Aorta (tissue), 5 donors: ENCODE results near the gene CD3G. TPM values are rescaled to one million over a fixed set of nuclear protein-coding genes. Genes with fewer than 3 reads are reported as not detected.

Experiments used
- ATAC-seq: fragments of 200-7000 bp; cut with Tn5 transposase; one replicate; pipeline ENCODE4 v1.9.1; 2022; ENCODE audit warnings: moderate library complexity; ENCODE audit not compliant: low FRiP score
- DNase-seq, 2 donors: peaks; one replicate each; pipeline ENCODE4 v3.0.0-alpha.2; 2020
- H3K27ac ChIP-seq, 2 donors: one replicate each; pipeline ENCODE4 v1.5.1; 2013; ENCODE audit warnings: low read length in 2 of 2, mild to moderate bottlenecking in 2 of 2, moderate library complexity in 2 of 2, control low read depth in 1 of 2, inconsistent platforms in 1 of 2, low read depth in 1 of 2
- H3K27me3 ChIP-seq, 2 donors: one replicate each; pipeline ENCODE4 v1.6.1; 2013; ENCODE audit warnings: control low read depth in 1 of 2, low read length in 1 of 2, mild to moderate bottlenecking in 1 of 2, moderate library complexity in 1 of 2; ENCODE audit not compliant: insufficient read depth in 2 of 2, control insufficient read depth in 1 of 2
- H3K36me3 ChIP-seq, 2 donors: one replicate each; pipeline ENCODE4 v1.6.1; 2013; ENCODE audit warnings: control low read depth in 1 of 2, low read length in 1 of 2, mild to moderate bottlenecking in 1 of 2; ENCODE audit not compliant: insufficient read depth in 2 of 2, control insufficient read depth in 1 of 2
- H3K4me1 ChIP-seq, 2 donors: one replicate each; pipeline ENCODE4 v1.6.1; 2013; ENCODE audit warnings: low read length in 2 of 2, control low read depth in 1 of 2, mild to moderate bottlenecking in 1 of 2, moderate library complexity in 1 of 2; ENCODE audit not compliant: insufficient read depth in 2 of 2, control insufficient read depth in 1 of 2
- H3K4me3 ChIP-seq, 2 donors: one replicate each; pipeline ENCODE4 v1.5.1; 2013; ENCODE audit warnings: low read length in 2 of 2, control low read depth in 1 of 2, mild to moderate bottlenecking in 1 of 2
- H3K9me3 ChIP-seq: one replicate; pipeline ENCODE4 v1.6.1; 2013; ENCODE audit warnings: mild to moderate bottlenecking, low read length; ENCODE audit not compliant: control insufficient read depth
- WGBS, 2 donors: extraction: QIAGEN DNeasy Blood & Tissue Kit; methylation state at CpG; one replicate each; pipeline ENCODE4 v1.1.7; 2013; 5-methylcytosine and 5-hydroxymethylcytosine counted together
- intact Hi-C, 2 donors: fragments of 100-400 bp; cut with DNase I; formaldehyde crosslinking; loops; one replicate each; pipeline versions ENCODE4 v1.14.2 to v1.15.0; 2022
- long read RNA-seq, 2 donors: library from polyadenylated mRNA; unstranded; transcript quantifications; one replicate each; pipeline ENCODE4 v2.0.0, GENCODE V29; 2020 to 2021
- polyA plus RNA-seq, 2 donors: library from polyadenylated mRNA; stranded (reverse); fragments of 200-250 nt; gene quantifications; one replicate each; pipeline ENCODE4 v1.2.3, GENCODE V29; 2013
- total RNA-seq, 2 donors: library from RNA; stranded (reverse); fragmentation: NEBNext Ultra II Directional; extraction: Animal tissue kit (Norgen Biotek cat#: 25700); gene quantifications; one replicate each; pipeline ENCODE4 v1.2.1, GENCODE V29; 2021
- donor health status: healthy with polysubstance abuse.
- donor health status: Bipolar disorder and iron deficiency.
- donor health status: DM: no; HTN: no; CAD: no.
- donor health status: DM: no; HTN: no; CAD: no.
- donor health status: DM: yes; HTN: yes; CAD: no.

CD3G gene
- total RNA-seq: 1 to 10 TPM; 1.1 to 3.0 TPM
- polyA plus RNA-seq: not detected
- long read RNA-seq, donor 1: 0 reads
- long read RNA-seq, donor 2, partial matches to known transcripts: 2 of 2 reads
- long read RNA-seq, donor 2, other reads (novel, unspliced or antisense): 0 of 2 reads

GRCh38 chr11:118343981-118344515, at the start of gene CD3G:
Gene CD3G, plus strand, starts transcription at chr11:118344344. Its CDS starts 80 bp downstream, at chr11:118344424.
- H3K27ac ChIP-seq: no peak within 1 kb of the TSS
- H3K27me3 ChIP-seq: peaks cover 0 to 3% of the 10 kb centered on the region in 2 donors
- H3K9me3 ChIP-seq: no peaks in the 10 kb centered on the region
- DNase-seq (no peak), ATAC-seq (no peak)
- H3K36me3 ChIP-seq: no peaks in the 10 kb centered on the region
- H3K4me3 ChIP-seq: no peak within 1 kb of the TSS
- intact Hi-C loops: no loop called here
- 67 to 69% methylated on average over 6 of the region's 6 CpGs for WGBS, 2 donors
- no peaks in the 10 kb centered on the region for H3K4me1 ChIP-seq

- WGBS, 2 donors: 65 to 70% methylated on average over 5 of the region's 5 CpGs
Measured at GRCh38 chr11:118295199-118295598, 48.9 kb upstream of the CD3G start.

DNA sequence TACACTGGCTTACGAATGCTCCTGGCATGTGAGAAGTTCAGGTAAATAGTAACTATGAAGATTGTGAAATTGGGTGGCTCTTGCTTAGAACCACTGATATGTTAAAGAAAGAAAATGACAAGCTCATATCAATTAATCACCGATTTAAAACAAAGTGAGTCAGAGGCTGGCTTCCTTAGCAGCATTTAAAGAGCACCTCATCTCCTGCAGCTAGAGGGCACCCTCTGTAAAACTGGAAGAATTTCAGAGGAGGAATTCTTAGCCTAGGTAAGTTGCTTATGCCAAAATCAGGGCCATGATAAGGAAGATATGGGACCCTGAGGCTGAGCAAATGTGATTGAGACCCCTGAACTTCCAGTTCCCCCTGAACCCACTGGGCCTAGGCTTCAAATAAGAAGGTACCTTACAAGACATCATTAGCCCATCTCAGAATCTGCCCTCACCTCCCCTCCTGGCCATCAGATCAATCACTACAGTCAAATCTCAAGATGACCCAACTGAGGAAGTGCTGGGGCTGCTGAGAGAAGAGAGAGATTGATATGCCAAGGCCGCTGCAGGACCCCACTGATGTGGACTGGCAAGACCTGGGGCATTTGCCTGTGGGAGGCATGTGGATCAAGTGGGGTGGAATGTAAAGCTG, 48.2 kb upstream of the CD3G start:
- H3K36me3 ChIP-seq: no peaks in the 10 kb centered on the region
- no peaks in the 10 kb centered on the region for H3K9me3 ChIP-seq
- ATAC-seq (no peak), DNase-seq (no peak)
- H3K27ac ChIP-seq: no peak overlapping the region
- intact Hi-C loops: no loop called here
- H3K4me1 ChIP-seq: no peaks in the 10 kb centered on the region
- no peak overlapping the region for H3K4me3 ChIP-seq
- H3K27me3 ChIP-seq: peaks cover 0 to 2% of the 10 kb centered on the region in 2 donors
- WGBS, 2 donors: 63 to 64% methylated on average over 3 of the region's 3 CpGs

More at GRCh38 chr11:118295199-118295598, 48.9 kb upstream of the CD3G start:
- Histone ChIP-seq H3K9me3 (no peaks in the 10 kb centered on the region), H3K4me3 (no peak overlapping the region), H3K27ac (no peak overlapping the region), H3K4me1 (no peaks in the 10 kb centered on the region), H3K36me3 (no peaks in the 10 kb centered on the region), H3K27me3 (peaks cover 0 to 2% of the 10 kb centered on the region in 2 donors)
- DNase-seq (no peak), ATAC-seq (no peak)
- intact Hi-C loops: no loop called here

GRCh38 chr11:118301600-118302195, 42.4 kb upstream of the CD3G start:
- Histone ChIP-seq H3K4me1 (no peaks in the 10 kb centered on the region), H3K27ac (no peak overlapping the region), H3K4me3 (no peak overlapping the region), H3K36me3 (no peaks in the 10 kb centered on the region), H3K9me3 (no peaks in the 10 kb centered on the region), H3K27me3 (peaks cover 0 to 2% of the 10 kb centered on the region in 2 donors)
- intact Hi-C loops: no loop called here
- WGBS, 2 donors: 53 to 70% methylated on average over 8 of the region's 8 CpGs
- ATAC-seq: no peak
- DNase-seq: no peak

DNA sequence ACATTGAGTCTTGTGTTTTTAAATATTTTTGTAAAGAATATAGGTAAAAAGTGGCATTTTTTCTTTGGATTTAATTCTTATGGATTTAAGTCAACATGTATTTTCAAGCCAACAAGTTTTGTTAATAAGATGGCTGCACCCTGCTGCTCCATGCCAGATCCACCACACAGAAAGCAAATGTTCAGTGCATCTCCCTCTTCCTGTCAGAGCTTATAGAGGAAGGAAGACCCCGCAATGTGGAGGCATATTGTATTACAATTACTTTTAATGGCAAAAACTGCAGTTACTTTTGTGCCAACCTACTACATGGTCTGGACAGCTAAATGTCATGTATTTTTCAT, 39.9 kb upstream of the CD3G start:
- intact Hi-C loops: no loop called here
- Histone ChIP-seq H3K36me3 (no peaks in the 10 kb centered on the region), H3K4me1 (no peaks in the 10 kb centered on the region), H3K27me3 (peaks cover 0 to 1% of the 10 kb centered on the region in 2 donors), H3K27ac (no peak overlapping the region), H3K9me3 (no peaks in the 10 kb centered on the region), H3K4me3 (no peak overlapping the region)
- DNase-seq (no peak), ATAC-seq (no peak)
- WGBS, 2 donors: 91 to 97% methylated on average over 1 of the region's 1 CpG

DNA sequence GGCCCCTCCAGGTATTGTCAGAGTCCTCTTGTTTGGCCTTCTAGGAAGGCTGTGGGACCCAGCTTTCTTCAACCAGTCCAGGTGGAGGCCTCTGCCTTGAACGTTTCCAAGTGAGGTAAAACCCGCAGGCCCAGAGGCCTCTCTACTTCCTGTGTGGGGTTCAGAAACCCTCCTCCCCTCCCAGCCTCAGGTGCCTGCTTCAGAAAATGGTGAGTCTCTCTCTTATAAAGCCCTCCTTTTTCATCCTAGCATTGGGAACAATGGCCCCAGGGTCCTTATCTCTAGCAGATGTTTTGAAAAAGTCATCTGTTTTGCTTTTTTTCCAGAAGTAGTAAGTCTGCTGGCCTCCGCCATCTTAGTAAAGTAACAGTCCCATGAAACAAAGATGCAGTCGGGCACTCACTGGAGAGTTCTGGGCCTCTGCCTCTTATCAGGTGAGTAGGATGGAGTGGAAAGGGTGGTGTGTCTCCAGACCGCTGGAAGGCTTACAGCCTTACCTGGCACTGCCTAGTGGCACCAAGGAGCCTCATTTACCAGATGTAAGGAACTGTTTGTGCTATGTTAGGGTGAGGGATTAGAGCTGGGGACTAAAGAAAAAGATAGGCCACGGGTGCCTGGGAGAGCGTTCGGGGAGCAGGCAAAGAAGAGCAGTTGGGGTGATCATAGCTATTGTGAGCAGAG, 39.4 kb upstream of the CD3G start, which contains the start of gene CD3E:
CD3E (plus strand) TSS at position 163 of the 681 bp plus-strand sequence; CDS start at position 386, 223 bp downstream.
- intact Hi-C loops: no loop called here
- ATAC-seq (no peak), DNase-seq (no peak)
- WGBS, 2 donors: 82 to 85% methylated on average over 8 of the region's 8 CpGs
- no peaks in the 10 kb centered on the region for H3K36me3 ChIP-seq
- no peak within 1 kb of the TSS for H3K27ac ChIP-seq
- H3K9me3 ChIP-seq: no peaks in the 10 kb centered on the region
- H3K4me1 ChIP-seq: no peaks in the 10 kb centered on the region
- H3K4me3 ChIP-seq: no peak within 1 kb of the TSS
- H3K27me3 ChIP-seq: no peaks in the 10 kb centered on the region

DNA sequence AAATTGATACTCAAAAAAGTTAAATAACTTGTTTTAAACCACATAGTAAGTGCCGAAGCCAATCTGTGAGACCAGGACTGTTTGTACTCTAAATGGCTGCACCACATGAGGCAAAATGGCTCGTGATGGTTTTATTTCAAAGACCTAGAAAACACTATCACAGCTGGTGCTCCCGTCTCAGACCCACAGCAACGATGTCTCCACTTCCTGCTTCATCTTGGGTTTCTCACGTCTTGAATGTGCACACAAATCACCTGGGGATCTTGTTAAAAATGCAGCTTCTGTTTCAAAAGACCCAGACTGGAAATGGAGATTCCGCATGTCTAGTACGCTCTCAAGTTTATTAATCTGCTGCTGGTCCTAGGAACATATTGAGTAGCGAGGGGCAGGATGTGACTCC, 38.4 kb upstream of the CD3G start:
- WGBS, 2 donors: 50 to 55% methylated on average over 8 of the region's 8 CpGs
- Histone ChIP-seq H3K27me3 (no peaks in the 10 kb centered on the region), H3K27ac (no peak overlapping the region), H3K4me1 (no peaks in the 10 kb centered on the region), H3K4me3 (no peak overlapping the region), H3K36me3 (no peaks in the 10 kb centered on the region), H3K9me3 (no peaks in the 10 kb centered on the region)
- intact Hi-C loops: no loop called here
- DNase-seq (no peak), ATAC-seq (no peak)

DNA sequence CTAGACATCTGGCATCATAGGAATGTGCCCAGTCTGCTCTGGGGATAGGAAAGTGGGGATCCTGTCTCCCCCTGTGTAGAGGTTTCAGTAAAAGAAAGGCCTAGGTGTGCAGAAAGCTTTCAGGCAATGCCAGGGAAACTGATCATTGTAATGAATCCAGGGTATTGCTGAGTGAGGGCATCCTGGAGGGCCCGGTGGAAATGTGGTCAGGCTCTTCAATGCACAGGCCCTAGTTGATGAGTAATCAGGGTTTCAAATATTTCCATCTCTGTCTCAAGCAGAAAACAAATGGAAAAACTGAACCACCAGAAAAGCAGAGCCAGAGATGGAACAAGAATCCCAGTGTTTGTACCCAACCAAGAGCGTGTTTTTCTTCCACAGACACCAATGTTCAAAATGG, 37.6 kb upstream of the CD3G start:
- intact Hi-C loops: no loop called here
- ATAC-seq (no peak), DNase-seq (no peak)
- no peaks in the 10 kb centered on the region for H3K4me1 ChIP-seq
- WGBS, 2 donors: 87 to 88% methylated on average over 2 of the region's 2 CpGs
- H3K27me3 ChIP-seq: no peaks in the 10 kb centered on the region
- H3K4me3 ChIP-seq: no peak overlapping the region
- no peaks in the 10 kb centered on the region for H3K36me3 ChIP-seq
- H3K9me3 ChIP-seq: no peaks in the 10 kb centered on the region
- H3K27ac ChIP-seq: no peak overlapping the region
